NT2/D1 (cell line): ENCODE measurements around the gene TNFSF15.

ENCODE experiments used
- SUZ12 ChIP-seq: IDR thresholded peaks from 2 replicates; pipeline ENCODE4 v1.6.1; 2011; ENCODE audit not compliant: insufficient read length, insufficient read depth; ENCODE audit errors: extremely low read depth
- YY1 ChIP-seq: IDR thresholded peaks from 2 replicates; pipeline ENCODE4 v1.6.1; 2011; ENCODE audit not compliant: insufficient read length, insufficient read depth
- ZNF274 ChIP-seq: IDR thresholded peaks from 2 replicates; pipeline ENCODE4 v1.6.1; 2011; ENCODE audit warnings: mild to moderate bottlenecking, low read depth, low read length

GRCh38 chr9:114737118-114737517 lies 68.7 kb downstream of the TNFSF15 start:
- TF ChIP-seq ZNF274 (no peak), SUZ12 (no peak), YY1 (no peak)
